Measurements from ENCODE around the gene FKBP15. TPM values are rescaled to one million over a fixed set of nuclear protein-coding genes. Genes with fewer than 3 reads are reported as not detected.
"Not testable (repeated sequence)": the region's sequence is repeated elsewhere in the genome, so short reads cannot be mapped to it uniquely, and the experiment has no call there.

Gene FKBP15
- total RNA-seq, 1 experiment from 2014 or later: 33.5 TPM

DNA sequence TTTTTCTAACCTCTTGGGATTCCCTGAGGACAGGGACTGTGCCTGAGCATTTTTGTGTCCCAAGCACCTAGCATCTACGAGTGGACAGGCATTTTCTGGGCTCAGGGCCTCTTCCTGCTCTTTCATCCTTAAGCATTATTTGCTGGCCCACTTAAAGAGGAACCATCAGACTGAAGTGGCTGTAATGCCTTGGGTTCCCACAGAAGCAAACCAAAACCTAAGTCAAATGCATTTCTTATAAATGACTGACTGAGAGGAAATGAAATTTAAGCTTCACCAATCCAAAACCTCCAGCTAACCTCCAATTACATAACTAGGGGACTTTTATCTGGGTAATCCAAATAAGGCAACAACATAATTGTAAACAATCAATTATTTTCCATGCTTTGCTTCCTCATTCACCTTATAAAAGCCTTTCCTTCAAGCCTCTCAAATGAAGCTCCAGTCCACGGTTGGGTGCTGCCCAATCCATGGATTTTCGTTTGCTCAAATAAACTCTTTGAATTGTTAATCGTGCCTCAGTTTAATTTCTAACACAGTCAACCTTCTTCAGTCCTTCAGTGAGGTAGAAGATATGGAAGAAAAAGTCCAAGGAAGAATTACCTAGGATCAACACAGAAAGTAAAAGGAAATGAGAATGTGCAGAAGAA is 95.6 kb downstream of the FKBP15 start:
- no peak overlapping the region for H3K4me3 ChIP-seq
- no peaks in the 10 kb centered on the region for H3K36me3 ChIP-seq (ENCODE audit: low read depth)
- ChIA-PET POLR2A (ENCODE audit: unreplicated experiment) (no interaction called here), CTCF (no interaction called here)
- H3K4me1 ChIP-seq (replicated peaks; ENCODE audit: insufficient read depth): no peaks in the 10 kb centered on the region
- no peaks in the 10 kb centered on the region for H3K9me3 ChIP-seq (ENCODE audit: insufficient read depth, low read depth)
- H3F3A ChIP-seq (ENCODE audit: insufficient read depth, low read depth): no peaks in the 10 kb centered on the region
- intact Hi-C loops (cut with micrococcal nuclease; ENCODE audit: unreplicated experiment): no loop called here
- no peaks in the 10 kb centered on the region for H3K79me2 ChIP-seq (ENCODE audit: low read depth)
- no TSS peak for BruUV-seq (replicated peaks)
- H2AFZ ChIP-seq: no peak overlapping the region
- no peak for DNase-seq
- no peak overlapping the region for H3K27ac ChIP-seq
- no peaks in the 10 kb centered on the region for H3K9me2 ChIP-seq (ENCODE audit: insufficient read depth)
- TF ChIP-seq, protein P1, sequence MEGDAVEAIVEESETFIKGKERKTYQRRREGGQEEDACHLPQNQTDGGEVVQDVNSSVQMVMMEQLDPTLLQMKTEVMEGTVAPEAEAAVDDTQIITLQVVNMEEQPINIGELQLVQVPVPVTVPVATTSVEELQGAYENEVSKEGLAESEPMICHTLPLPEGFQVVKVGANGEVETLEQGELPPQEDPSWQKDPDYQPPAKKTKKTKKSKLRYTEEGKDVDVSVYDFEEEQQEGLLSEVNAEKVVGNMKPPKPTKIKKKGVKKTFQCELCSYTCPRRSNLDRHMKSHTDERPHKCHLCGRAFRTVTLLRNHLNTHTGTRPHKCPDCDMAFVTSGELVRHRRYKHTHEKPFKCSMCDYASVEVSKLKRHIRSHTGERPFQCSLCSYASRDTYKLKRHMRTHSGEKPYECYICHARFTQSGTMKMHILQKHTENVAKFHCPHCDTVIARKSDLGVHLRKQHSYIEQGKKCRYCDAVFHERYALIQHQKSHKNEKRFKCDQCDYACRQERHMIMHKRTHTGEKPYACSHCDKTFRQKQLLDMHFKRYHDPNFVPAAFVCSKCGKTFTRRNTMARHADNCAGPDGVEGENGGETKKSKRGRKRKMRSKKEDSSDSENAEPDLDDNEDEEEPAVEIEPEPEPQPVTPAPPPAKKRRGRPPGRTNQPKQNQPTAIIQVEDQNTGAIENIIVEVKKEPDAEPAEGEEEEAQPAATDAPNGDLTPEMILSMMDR (conservative IDR thresholded peaks at IDR 0.05): no peak
- TF ChIP-seq EZH2 (IDR thresholded peaks at IDR 0.05; ENCODE audit: low read depth): no peak
- H4K20me1 ChIP-seq (ENCODE audit: insufficient read depth): no peaks in the 10 kb centered on the region
- no peaks in the 10 kb centered on the region for H3K27me3 ChIP-seq (ENCODE audit: insufficient read depth, low read depth)
- no peak overlapping the region for H3K4me2 ChIP-seq

DNA sequence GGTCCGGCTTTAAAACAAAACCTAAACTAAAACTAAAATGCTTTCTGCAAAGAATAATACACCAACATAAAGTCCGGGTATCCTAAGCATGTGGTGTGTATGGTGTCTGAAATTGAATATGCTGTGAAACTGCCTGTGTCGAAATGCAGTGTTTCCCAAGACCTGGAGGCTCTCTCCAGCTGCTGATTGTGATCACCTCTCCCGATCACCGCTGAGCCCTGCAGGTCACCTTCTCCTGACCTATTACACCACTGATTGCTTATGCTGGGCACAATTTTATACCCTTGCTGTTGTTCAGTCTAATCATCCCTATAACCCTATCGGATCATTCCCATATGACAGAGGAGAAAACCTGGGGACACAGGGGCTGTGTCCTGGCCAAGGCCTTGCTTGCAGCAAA is 102.2 kb downstream of the FKBP15 start:
- H3F3A ChIP-seq (ENCODE audit: insufficient read depth, low read depth); H3K4me2 ChIP-seq; POLR2A ChIA-PET (ENCODE audit: unreplicated experiment); DNase-seq; H3K9me2 ChIP-seq (ENCODE audit: insufficient read depth); H2AFZ ChIP-seq; CTCF ChIA-PET; H4K20me1 ChIP-seq (ENCODE audit: insufficient read depth); H3K4me3 ChIP-seq; H3K27me3 ChIP-seq (ENCODE audit: insufficient read depth, low read depth); H3K36me3 ChIP-seq (ENCODE audit: low read depth); H3K27ac ChIP-seq; H3K4me1 ChIP-seq (replicated peaks; ENCODE audit: insufficient read depth); H3K79me2 ChIP-seq (ENCODE audit: low read depth); intact Hi-C loops (cut with micrococcal nuclease; ENCODE audit: unreplicated experiment); BruUV-seq (replicated peaks); H3K9me3 ChIP-seq (ENCODE audit: insufficient read depth, low read depth): not testable (repeated sequence)

Other genes with a start within 250 kb of the FKBP15 start
- 1.7 and 2.2 TPM in 2 replicates for gene ZNF883, start 209.1 kb downstream of the FKBP15 start, total RNA-seq (2021)
- 0.81 and 0.90 TPM in 2 replicates for gene ZFP37, start 164.6 kb downstream of the FKBP15 start, total RNA-seq (2021)
- gene SLC31A2, start 70.3 kb downstream of the FKBP15 start, total RNA-seq (2021): 15.1 and 16.5 TPM in 2 replicates
- gene SLC31A1, start 267 bp upstream of the FKBP15 start, total RNA-seq (2021): 24.9 and 27.2 TPM in 2 replicates
- gene CDC26, start 54.3 kb upstream of the FKBP15 start, total RNA-seq (2021): 40.4 and 43.4 TPM in 2 replicates
- 31.6 and 36.3 TPM in 2 replicates for gene PRPF4, start 54.4 kb upstream of the FKBP15 start, total RNA-seq (2021)
- gene RNF183, start 82.1 kb upstream of the FKBP15 start, total RNA-seq (2021): 0.92 and 2.3 TPM in 2 replicates
- 11.2 and 12.9 TPM in 2 replicates for gene WDR31, start 119.0 kb upstream of the FKBP15 start, total RNA-seq (2021)
- 28.8 and 29.3 TPM in 2 replicates for gene BSPRY, start 128.3 kb upstream of the FKBP15 start, total RNA-seq (2021)
- 39.5 and 44.0 TPM in 2 replicates for gene HDHD3, start 155.7 kb upstream of the FKBP15 start, total RNA-seq (2021)
- gene ALAD, start 180.0 kb upstream of the FKBP15 start, total RNA-seq (2021): 33.3 and 42.7 TPM in 2 replicates
- gene POLE3, start 189.4 kb upstream of the FKBP15 start, total RNA-seq (2021): 53.8 and 64.5 TPM in 2 replicates
- gene C9orf43, start 189.5 kb upstream of the FKBP15 start, total RNA-seq (2021): 1.5 and 2.5 TPM in 2 replicates
- 61.8 and 75.8 TPM in 2 replicates for gene RGS3, start 242.4 kb upstream of the FKBP15 start, total RNA-seq (2021)